HG02938 (cell line): ENCODE measurements around the gene SLC16A3.
A peak's percentile ranks its signal among the peaks of the same experiment; 100 is the strongest.
"Not testable (repeated sequence)": the region's sequence is repeated elsewhere in the genome, so short reads cannot be mapped to it uniquely, and the experiment has no call there.

Experiments used
- ATAC-seq: cut with Tn5 transposase; IDR thresholded peaks from one replicate; pipeline ENCODE4 v1.9.1; 2021; ENCODE audit warnings: mild to moderate bottlenecking, moderate library complexity; ENCODE audit not compliant: unreplicated experiment

Gene SLC16A3

GRCh38 chr17:82259972-82260961 is 31.4 kb downstream of the SLC16A3 start:
- not testable (repeated sequence) for ATAC-seq

DNA sequence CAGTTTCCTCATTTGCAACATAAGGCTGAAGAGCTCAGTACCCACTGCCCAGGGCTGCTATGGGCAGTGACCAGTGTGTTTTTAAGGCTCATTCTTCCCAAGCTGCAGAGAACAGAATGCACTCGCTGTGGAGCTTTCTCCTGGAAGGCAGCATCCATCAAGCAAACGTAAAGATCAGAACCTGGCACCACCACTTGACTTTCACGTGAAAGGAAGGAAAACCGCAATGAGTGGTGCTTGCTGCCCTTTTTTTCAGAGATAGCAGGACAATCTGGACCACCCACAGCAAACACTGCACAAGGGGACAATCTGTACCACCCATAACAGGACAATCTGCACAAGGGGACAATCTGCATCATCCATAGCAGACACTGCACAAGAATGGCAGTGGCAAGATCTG is 33.5 kb downstream of the SLC16A3 start:
- ATAC-seq: no peak

- no peak for ATAC-seq
Measured at GRCh38 chr17:82263641-82264040, 34.8 kb downstream of the SLC16A3 start.

- no peak for ATAC-seq
Measured at GRCh38 chr17:82266142-82266541, 37.3 kb downstream of the SLC16A3 start.

DNA sequence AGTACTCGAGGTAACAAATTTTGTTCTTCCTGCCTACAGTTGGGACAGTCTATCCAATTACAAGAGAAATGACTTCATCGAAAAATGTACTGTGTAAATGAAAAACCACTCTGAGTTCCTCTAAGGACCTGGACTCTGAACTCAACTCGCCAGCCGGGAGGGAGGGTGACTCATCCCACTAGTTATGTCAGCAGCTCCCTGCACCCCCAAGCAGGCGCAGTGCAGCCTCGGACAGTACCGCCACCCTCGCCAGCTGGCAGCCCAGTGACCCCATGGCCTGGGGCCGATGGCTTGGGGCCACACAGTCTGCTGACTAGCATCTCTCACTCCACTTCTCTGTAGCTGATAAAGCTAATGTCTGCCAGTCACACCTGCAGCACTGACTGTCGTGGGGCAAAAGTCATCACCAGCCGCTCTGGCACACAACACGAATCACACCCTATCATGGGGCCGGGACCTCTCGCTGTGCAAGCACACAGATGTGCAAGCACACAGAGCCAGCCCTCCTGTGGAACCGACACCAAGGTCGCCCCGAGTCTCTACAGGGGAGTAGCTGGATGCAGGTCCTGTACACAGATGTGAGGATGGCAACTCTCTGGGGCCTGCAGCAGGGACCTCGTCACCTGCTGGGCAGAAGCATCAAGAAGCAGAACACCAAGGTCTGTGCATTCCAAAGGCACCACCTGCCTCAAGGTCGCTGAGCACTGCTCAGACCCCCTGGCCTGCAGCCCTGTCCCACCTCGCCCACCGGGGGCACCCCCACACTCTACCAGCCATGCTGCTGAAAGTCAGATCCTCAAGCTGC is 38.9 kb downstream of the SLC16A3 start:
- no peak for ATAC-seq

DNA sequence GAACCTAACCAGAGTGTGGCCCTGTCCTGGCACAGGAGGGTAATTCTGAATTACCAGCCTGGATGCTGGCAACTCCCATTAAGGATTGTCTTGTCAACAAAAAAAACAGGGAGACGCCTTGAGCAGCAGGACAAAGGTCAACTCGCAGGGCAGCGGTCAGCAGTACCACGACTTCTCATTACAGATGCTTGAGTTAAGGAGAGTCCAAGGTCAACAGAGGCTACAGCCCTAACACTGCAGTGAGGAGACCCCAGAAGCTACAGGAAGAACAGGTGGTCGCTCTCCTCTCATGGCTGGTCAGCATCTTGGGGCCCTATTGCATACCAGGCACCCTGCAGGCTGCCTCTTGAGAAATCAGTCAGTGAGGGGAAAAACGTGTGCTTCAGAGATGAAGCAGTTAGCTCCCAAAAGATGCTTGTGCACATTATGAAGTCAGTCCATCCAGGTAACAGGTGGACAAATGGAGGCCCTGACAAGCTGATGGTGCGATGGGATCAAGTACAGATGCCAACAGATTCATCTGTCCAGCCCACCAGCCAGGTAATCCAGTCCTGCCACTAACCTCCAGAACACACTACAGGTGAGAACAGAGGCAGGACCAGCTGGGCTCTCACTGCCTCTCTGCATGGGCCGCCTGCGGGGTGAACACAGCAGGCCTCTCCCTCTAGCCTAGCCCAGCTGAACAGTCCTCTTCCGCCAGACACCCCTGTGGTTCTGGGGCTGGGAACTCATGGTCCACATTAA is 40.5 kb downstream of the SLC16A3 start:
- no peak for ATAC-seq

GRCh38 chr17:82269882-82270500 is 41.1 kb downstream of the SLC16A3 start:
- no peak for ATAC-seq

- ATAC-seq: no peak
Measured at GRCh38 chr17:82270651-82271050, 41.8 kb downstream of the SLC16A3 start.

GRCh38 chr17:82271401-82271800 is 42.6 kb downstream of the SLC16A3 start:
- ATAC-seq: no peak

DNA sequence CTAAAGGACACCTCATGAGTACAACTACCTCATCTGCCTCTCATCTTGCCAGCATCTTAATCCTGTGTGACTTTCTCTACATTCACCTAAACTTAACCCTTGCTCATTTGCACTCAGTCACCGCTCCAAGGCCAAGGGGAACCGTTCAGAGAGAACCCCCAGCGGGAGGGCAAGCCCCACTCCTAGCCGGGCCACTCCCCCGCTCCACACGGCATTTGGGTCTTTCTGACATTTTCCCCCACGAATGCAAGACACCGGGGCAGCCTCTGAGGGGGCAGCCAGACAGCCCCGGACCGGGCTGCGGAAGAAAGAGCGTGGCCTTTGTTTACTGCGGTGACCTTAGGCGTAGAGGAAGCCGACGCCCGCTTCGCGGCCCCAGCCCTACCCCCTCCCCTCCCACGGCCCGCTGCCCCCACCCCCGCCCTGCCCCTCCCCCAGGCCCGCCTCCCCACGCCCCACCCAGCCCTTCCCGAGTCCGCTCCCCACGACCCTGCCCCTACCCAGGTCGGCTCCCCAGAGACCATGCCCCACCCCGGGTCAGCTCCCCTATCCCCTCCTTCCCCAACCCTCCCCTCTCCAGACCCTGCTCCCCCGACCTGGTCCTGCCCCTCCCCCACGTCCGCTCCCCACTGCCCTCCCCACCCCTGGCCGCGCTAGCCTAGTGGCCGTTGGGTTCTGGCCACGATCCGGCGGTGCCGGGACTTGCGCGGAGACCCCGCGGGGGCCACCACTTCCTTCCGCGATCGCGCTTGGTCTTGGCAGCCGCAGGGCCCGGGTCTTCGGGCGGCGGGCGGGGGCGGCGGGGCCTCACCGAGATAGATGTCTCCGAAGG is 43.9 kb downstream of the SLC16A3 start:
- no peak for ATAC-seq

DNA sequence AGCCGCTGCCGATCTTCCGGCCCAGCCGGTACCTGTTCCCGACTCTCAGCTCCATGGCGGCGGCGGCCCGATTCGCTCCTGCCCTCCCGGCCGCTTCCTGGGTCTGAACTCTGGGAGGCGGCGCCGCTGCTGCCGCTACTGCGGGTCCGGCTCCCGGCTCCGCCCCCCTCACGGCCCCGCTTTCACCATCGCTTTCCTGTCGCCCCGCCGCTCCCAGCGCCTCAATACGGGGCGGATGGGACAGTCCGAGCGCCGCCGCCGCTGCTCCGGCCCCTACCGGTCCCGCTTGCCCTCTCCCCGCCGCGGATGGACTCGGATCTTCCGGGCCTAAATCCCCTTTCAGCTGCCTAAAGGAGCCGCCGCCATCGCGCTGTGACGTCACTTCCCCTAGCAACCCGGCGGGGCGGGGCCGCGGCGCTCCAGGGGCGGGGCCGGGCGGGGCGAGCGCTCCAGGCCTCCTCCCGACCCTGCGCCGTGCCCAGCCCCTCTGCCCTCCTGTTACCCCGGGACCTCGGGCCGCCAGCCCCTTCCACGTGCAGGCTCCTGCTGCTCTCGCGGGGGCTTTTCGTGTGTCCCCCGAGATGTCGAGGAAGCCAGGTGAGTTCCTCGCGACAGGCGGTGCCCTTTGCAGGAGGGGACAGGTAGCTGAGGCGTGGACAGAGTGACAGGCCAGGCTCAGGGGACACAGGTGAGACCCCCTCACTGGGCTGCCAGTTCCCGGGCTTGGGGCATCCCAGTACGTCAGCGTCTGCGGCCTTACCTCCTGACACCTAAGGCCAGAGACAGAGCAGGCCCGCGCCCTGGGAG is 44.7 kb downstream of the SLC16A3 start, which contains the start of gene CSNK1D:
Gene CSNK1D (minus strand): TSS at position 374 of the 807 bp plus-strand sequence. CDS start 319 bp downstream, at position 55.
- ATAC-seq: peak; percentile 69

- no peak for ATAC-seq
Measured at GRCh38 chr17:82274134-82275020, 45.5 kb downstream of the SLC16A3 start.

DNA sequence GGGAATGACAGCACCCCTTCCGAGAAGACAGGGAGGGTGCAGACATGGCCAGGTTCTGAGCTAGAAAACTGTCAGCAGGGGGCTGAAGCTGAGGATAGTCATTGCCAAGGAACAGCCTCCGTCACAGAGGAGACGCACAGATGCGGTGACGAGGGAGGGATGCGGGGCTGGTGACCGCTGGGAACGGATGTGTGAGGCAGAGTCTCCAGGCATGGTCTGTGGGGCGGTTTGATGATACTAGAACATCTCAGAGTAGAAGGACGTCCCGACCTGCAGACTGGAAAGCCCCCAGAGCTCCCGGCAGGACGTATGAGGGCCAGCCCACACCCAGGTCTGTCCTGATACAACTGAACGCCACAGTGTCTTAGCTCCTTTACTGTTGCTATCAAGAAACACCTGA is 46.5 kb downstream of the SLC16A3 start:
- ATAC-seq: no peak

DNA sequence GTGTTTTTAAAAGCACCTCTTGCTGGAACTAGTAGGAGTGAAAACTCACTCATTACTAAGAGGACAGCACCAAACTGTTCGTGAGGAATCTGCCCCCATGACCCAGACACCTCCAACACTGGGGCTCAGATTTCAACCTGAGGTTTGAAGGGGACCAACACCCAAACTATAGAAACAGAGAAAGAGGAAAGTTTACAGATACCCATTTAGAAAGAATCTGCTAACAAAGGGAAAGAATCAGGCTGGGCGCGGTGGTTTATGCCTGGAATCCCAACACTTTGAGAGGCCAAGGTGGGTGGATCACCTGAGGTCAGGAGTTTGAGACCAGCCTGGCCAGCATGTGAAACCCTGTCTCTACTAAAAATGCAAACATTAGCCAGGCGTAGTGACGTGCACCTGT is 48.1 kb downstream of the SLC16A3 start:
- ATAC-seq: no peak

GRCh38 chr17:82277851-82278250 is 49.0 kb downstream of the SLC16A3 start:
- ATAC-seq: no peak

DNA sequence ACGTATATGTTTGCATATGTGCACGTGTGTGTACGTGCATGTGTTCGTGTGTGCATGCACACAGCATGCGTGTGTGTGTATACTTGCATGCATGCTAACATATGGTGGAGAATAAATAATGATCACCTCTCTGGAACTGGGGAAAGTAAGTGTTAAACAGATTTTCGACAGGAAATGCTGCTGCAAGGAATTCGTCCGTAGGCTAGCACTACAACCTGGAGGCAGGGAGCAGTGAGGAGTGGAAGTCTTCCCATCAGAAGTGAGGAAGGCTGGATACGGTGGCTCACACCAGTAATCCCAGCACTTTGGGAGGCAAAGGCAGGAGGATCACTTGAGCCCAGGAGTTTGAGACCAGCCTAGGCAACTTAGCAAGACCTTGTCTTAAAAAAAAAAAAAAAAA is 49.5 kb downstream of the SLC16A3 start:
- no peak for ATAC-seq

GRCh38 chr17:82278786-82279391 is 50.0 kb downstream of the SLC16A3 start:
- ATAC-seq: no peak
